ENCODE measurements around the gene DNMT3B.

Gene DNMT3B

GRCh38 chr20:32807706-32808105 lies 45.5 kb downstream of the DNMT3B start:
- no peaks in the 10 kb centered on the region for H3K27me3 ChIP-seq (ENCODE audit: control insufficient read depth in 2 of 2, insufficient read depth in 2 of 2, low read length in 2 of 2)
- H3K9me3 ChIP-seq (ENCODE audit: control insufficient read depth in 2 of 2, low read length in 2 of 2): no peaks in the 10 kb centered on the region
- H3K36me3 ChIP-seq (ENCODE audit: control insufficient read depth in 2 of 2, insufficient read depth in 2 of 2, low read length in 2 of 2): no peaks in the 10 kb centered on the region
- H3K27ac ChIP-seq (ENCODE audit: low read depth in 2 of 2, low read length in 2 of 2): no peak overlapping the region
- no peak overlapping the region for H3K9ac ChIP-seq (ENCODE audit: low read depth in 1 of 2, low read length in 2 of 2)
- H3K4me1 ChIP-seq (ENCODE audit: control insufficient read depth in 2 of 2, insufficient read depth in 2 of 2, low read length in 2 of 2): no peaks in the 10 kb centered on the region
- no peak overlapping the region for H3K4me3 ChIP-seq (ENCODE audit: low read length in 2 of 2)

GRCh38 chr20:32808438-32808837 lies 46.3 kb downstream of the DNMT3B start:
- H3K27ac ChIP-seq (ENCODE audit: low read depth in 2 of 2, low read length in 2 of 2): no peak overlapping the region
- no peaks in the 10 kb centered on the region for H3K9me3 ChIP-seq (ENCODE audit: control insufficient read depth in 2 of 2, low read length in 2 of 2)
- H3K9ac ChIP-seq (ENCODE audit: low read depth in 1 of 2, low read length in 2 of 2): no peak overlapping the region
- no peaks in the 10 kb centered on the region for H3K27me3 ChIP-seq (ENCODE audit: control insufficient read depth in 2 of 2, insufficient read depth in 2 of 2, low read length in 2 of 2)
- no peaks in the 10 kb centered on the region for H3K36me3 ChIP-seq (ENCODE audit: control insufficient read depth in 2 of 2, insufficient read depth in 2 of 2, low read length in 2 of 2)
- no peaks in the 10 kb centered on the region for H3K4me1 ChIP-seq (ENCODE audit: control insufficient read depth in 2 of 2, insufficient read depth in 2 of 2, low read length in 2 of 2)
- no peak overlapping the region for H3K4me3 ChIP-seq (ENCODE audit: low read length in 2 of 2)

DNA sequence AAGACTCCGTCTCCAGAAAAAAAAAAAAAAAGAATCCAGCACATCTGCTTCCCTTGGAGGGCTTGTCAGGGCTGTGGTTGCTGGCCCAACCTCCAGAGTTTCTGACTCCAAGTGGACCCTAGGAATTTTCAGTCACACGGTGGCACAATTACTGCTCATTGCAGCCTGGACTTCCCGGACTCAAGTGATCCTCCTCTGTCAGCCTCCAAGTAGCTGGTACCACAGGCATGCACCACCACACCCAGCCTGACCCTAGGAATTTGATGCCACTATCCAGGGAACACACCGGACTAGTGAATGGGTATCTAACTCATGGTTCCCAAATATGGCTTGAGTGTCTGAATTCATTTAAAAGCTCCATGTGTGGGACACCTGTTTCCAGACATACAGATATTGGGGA lies 47.7 kb downstream of the DNMT3B start:
- Histone ChIP-seq H3K4me3 (ENCODE audit: low read length in 2 of 2) (no peak overlapping the region), H3K4me1 (ENCODE audit: control insufficient read depth in 2 of 2, insufficient read depth in 2 of 2, low read length in 2 of 2) (no peaks in the 10 kb centered on the region), H3K9me3 (ENCODE audit: control insufficient read depth in 2 of 2, low read length in 2 of 2) (no peaks in the 10 kb centered on the region), H3K9ac (ENCODE audit: low read depth in 1 of 2, low read length in 2 of 2) (no peak overlapping the region), H3K27ac (ENCODE audit: low read depth in 2 of 2, low read length in 2 of 2) (no peak overlapping the region), H3K27me3 (ENCODE audit: control insufficient read depth in 2 of 2, insufficient read depth in 2 of 2, low read length in 2 of 2) (no peaks in the 10 kb centered on the region), H3K36me3 (ENCODE audit: control insufficient read depth in 2 of 2, insufficient read depth in 2 of 2, low read length in 2 of 2) (no peaks in the 10 kb centered on the region)

GRCh38 chr20:32810941-32811340 lies 48.8 kb downstream of the DNMT3B start:
- Histone ChIP-seq H3K9me3 (ENCODE audit: control insufficient read depth in 2 of 2, low read length in 2 of 2) (no peaks in the 10 kb centered on the region), H3K4me1 (ENCODE audit: control insufficient read depth in 2 of 2, insufficient read depth in 2 of 2, low read length in 2 of 2) (no peaks in the 10 kb centered on the region), H3K4me3 (ENCODE audit: low read length in 2 of 2) (no peak overlapping the region), H3K9ac (ENCODE audit: low read depth in 1 of 2, low read length in 2 of 2) (no peak overlapping the region), H3K27me3 (ENCODE audit: control insufficient read depth in 2 of 2, insufficient read depth in 2 of 2, low read length in 2 of 2) (no peaks in the 10 kb centered on the region), H3K27ac (ENCODE audit: low read depth in 2 of 2, low read length in 2 of 2) (no peak overlapping the region), H3K36me3 (ENCODE audit: control insufficient read depth in 2 of 2, insufficient read depth in 2 of 2, low read length in 2 of 2) (no peaks in the 10 kb centered on the region)

- Histone ChIP-seq H3K27me3 (ENCODE audit: control insufficient read depth in 2 of 2, insufficient read depth in 2 of 2, low read length in 2 of 2) (no peaks in the 10 kb centered on the region), H3K9me3 (ENCODE audit: control insufficient read depth in 2 of 2, low read length in 2 of 2) (no peaks in the 10 kb centered on the region), H3K27ac (ENCODE audit: low read depth in 2 of 2, low read length in 2 of 2) (no peak overlapping the region), H3K36me3 (ENCODE audit: control insufficient read depth in 2 of 2, insufficient read depth in 2 of 2, low read length in 2 of 2) (no peaks in the 10 kb centered on the region), H3K9ac (ENCODE audit: low read depth in 1 of 2, low read length in 2 of 2) (no peak overlapping the region), H3K4me1 (ENCODE audit: control insufficient read depth in 2 of 2, insufficient read depth in 2 of 2, low read length in 2 of 2) (no peaks in the 10 kb centered on the region), H3K4me3 (ENCODE audit: low read length in 2 of 2) (no peak overlapping the region)
Observed at GRCh38 chr20:32811886-32812285, 49.7 kb downstream of the DNMT3B start.

GRCh38 chr20:32819992-32820697 lies 58.0 kb downstream of the DNMT3B start:
- Histone ChIP-seq H3K27me3 (ENCODE audit: control insufficient read depth in 2 of 2, insufficient read depth in 2 of 2, low read length in 2 of 2) (no peaks in the 10 kb centered on the region), H3K9ac (ENCODE audit: low read depth in 1 of 2, low read length in 2 of 2) (peak overlapping the region; percentile 74 to 94), H3K9me3 (ENCODE audit: control insufficient read depth in 2 of 2, low read length in 2 of 2) (no peaks in the 10 kb centered on the region), H3K4me1 (ENCODE audit: control insufficient read depth in 2 of 2, insufficient read depth in 2 of 2, low read length in 2 of 2) (peaks cover 14 to 21% of the 10 kb centered on the region in 2 donors), H3K4me3 (ENCODE audit: low read length in 2 of 2) (peak overlapping the region; percentile 90 to 96), H3K27ac (ENCODE audit: low read depth in 2 of 2, low read length in 2 of 2) (peak overlapping the region; percentile 90 to 97), H3K36me3 (ENCODE audit: control insufficient read depth in 2 of 2, insufficient read depth in 2 of 2, low read length in 2 of 2) (no peaks in the 10 kb centered on the region)

GRCh38 chr20:32820698-32821377 lies 58.7 kb downstream of the DNMT3B start:
- Histone ChIP-seq H3K27ac (ENCODE audit: low read depth in 2 of 2, low read length in 2 of 2) (peak overlapping the region; percentile 90 to 97), H3K27me3 (ENCODE audit: control insufficient read depth in 2 of 2, insufficient read depth in 2 of 2, low read length in 2 of 2) (no peaks in the 10 kb centered on the region), H3K9me3 (ENCODE audit: control insufficient read depth in 2 of 2, low read length in 2 of 2) (no peaks in the 10 kb centered on the region), H3K4me1 (ENCODE audit: control insufficient read depth in 2 of 2, insufficient read depth in 2 of 2, low read length in 2 of 2) (peaks cover 14 to 21% of the 10 kb centered on the region in 2 donors), H3K9ac (ENCODE audit: low read depth in 1 of 2, low read length in 2 of 2) (peak overlapping the region; percentile 74 to 94), H3K4me3 (ENCODE audit: low read length in 2 of 2) (peak overlapping the region; percentile 90 to 96), H3K36me3 (ENCODE audit: control insufficient read depth in 2 of 2, insufficient read depth in 2 of 2, low read length in 2 of 2) (no peaks in the 10 kb centered on the region)

DNA sequence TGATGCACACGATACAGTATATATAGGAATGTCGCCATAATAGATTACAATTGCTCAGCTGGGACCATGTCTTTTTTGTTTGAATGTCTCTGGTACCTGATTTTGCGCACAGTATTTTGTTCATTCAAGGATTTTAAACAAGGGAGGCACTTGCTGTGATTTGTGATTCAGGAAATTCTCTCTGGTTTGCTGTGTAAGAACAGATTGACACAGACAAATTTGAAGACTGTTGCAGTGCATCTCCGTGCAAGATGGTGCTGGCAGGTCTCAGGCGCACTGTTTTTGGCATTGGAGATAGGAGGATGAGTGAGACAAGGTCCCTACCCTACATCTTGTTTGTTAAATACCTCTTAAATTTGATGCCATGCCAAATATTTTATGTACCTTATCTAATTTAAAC lies 60.0 kb downstream of the DNMT3B start:
- H3K4me3 ChIP-seq (ENCODE audit: low read length in 2 of 2): no peak overlapping the region
- H3K36me3 ChIP-seq (ENCODE audit: control insufficient read depth in 2 of 2, insufficient read depth in 2 of 2, low read length in 2 of 2): peaks cover under 1 to 6% of the 10 kb centered on the region in 2 donors
- peaks cover 14 to 21% of the 10 kb centered on the region in 2 donors for H3K4me1 ChIP-seq (ENCODE audit: control insufficient read depth in 2 of 2, insufficient read depth in 2 of 2, low read length in 2 of 2)
- H3K27me3 ChIP-seq (ENCODE audit: control insufficient read depth in 2 of 2, insufficient read depth in 2 of 2, low read length in 2 of 2): no peaks in the 10 kb centered on the region
- H3K27ac ChIP-seq (ENCODE audit: low read depth in 2 of 2, low read length in 2 of 2): no peak overlapping the region
- H3K9me3 ChIP-seq (ENCODE audit: control insufficient read depth in 2 of 2, low read length in 2 of 2): no peaks in the 10 kb centered on the region
- H3K9ac ChIP-seq (ENCODE audit: low read depth in 1 of 2, low read length in 2 of 2): no peak overlapping the region

DNA sequence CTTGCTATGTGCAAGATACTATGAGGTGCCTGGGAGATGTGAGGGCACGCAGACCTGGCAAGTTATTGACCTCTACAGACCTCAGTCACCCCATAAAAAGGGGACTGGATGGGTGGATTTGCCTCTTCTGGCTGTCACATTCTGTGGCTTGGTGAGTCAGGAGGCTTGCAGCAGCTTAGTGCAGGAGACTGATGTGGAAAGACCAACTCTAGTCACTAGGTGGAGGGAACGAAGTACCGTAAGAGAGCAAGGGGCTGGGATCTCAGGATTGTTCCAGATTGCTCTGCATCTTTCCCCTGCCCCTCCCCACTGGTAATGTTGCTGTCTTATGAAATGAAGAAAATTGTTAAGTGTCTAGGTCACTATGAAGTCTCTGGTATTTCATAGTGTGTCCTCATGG lies 60.9 kb downstream of the DNMT3B start:
- H3K27ac ChIP-seq (ENCODE audit: low read depth in 2 of 2, low read length in 2 of 2): no peak overlapping the region

GRCh38 chr20:32823737-32824588 lies 61.8 kb downstream of the DNMT3B start:
- Histone ChIP-seq H3K36me3 (ENCODE audit: control insufficient read depth in 2 of 2, insufficient read depth in 2 of 2, low read length in 2 of 2) (peaks cover 8 to 16% of the 10 kb centered on the region in 2 donors), H3K27ac (ENCODE audit: low read depth in 2 of 2, low read length in 2 of 2) (no peak overlapping the region), H3K4me3 (ENCODE audit: low read length in 2 of 2) (no peak overlapping the region), H3K9ac (ENCODE audit: low read depth in 1 of 2, low read length in 2 of 2) (no peak overlapping the region), H3K9me3 (ENCODE audit: control insufficient read depth in 2 of 2, low read length in 2 of 2) (no peaks in the 10 kb centered on the region), H3K4me1 (ENCODE audit: control insufficient read depth in 2 of 2, insufficient read depth in 2 of 2, low read length in 2 of 2) (peaks cover 14 to 21% of the 10 kb centered on the region in 2 donors), H3K27me3 (ENCODE audit: control insufficient read depth in 2 of 2, insufficient read depth in 2 of 2, low read length in 2 of 2) (no peaks in the 10 kb centered on the region)

More for the DNA sequence above, 60.9 kb downstream of the DNMT3B start:
- Histone ChIP-seq H3K9me3 (ENCODE audit: control insufficient read depth in 2 of 2, low read length in 2 of 2) (no peaks in the 10 kb centered on the region), H3K9ac (ENCODE audit: low read depth in 1 of 2, low read length in 2 of 2) (no peak overlapping the region), H3K36me3 (ENCODE audit: control insufficient read depth in 2 of 2, insufficient read depth in 2 of 2, low read length in 2 of 2) (peaks cover 4 to 12% of the 10 kb centered on the region in 2 donors), H3K27me3 (ENCODE audit: control insufficient read depth in 2 of 2, insufficient read depth in 2 of 2, low read length in 2 of 2) (no peaks in the 10 kb centered on the region), H3K4me3 (ENCODE audit: low read length in 2 of 2) (no peak overlapping the region), H3K4me1 (ENCODE audit: control insufficient read depth in 2 of 2, insufficient read depth in 2 of 2, low read length in 2 of 2) (peaks cover 14 to 21% of the 10 kb centered on the region in 2 donors)
